ENCODE measurements around the gene ENTPD7.
"Not testable (repeated sequence)": the region's sequence is repeated elsewhere in the genome, so short reads cannot be mapped to it uniquely, and the experiment has no call there.

ENTPD7 gene

GRCh38 chr10:99682752-99683151 is 23.4 kb downstream of the ENTPD7 start:
- H3K4me3 ChIP-seq (ENCODE audit: low read depth, low read length) = no peak overlapping the region

DNA sequence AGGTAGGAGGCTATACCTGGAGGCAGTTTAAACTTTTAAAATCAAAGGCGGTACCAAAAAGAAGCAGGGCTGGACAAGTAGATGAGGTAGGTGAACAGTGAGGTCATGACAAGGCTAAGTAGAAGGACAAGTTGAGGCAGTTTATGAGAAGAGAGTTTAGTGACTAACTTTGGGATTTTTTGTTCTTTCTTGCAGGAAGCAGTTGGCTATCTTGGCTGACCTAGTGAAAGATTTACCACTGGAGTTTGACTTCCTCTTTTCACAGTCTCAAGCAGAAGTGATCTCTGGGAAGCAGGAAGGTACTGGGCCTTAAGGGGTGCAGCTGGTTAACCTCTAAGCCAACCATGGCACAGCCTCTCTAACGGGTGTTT is 26.3 kb downstream of the ENTPD7 start:
- H3K4me3 ChIP-seq (ENCODE audit: low read depth, low read length) = no peak overlapping the region

- H3K4me3 ChIP-seq (ENCODE audit: low read depth, low read length) = no peak overlapping the region
These were observed 30.2 kb downstream of the ENTPD7 start for GRCh38 chr10:99689461-99689860.

DNA sequence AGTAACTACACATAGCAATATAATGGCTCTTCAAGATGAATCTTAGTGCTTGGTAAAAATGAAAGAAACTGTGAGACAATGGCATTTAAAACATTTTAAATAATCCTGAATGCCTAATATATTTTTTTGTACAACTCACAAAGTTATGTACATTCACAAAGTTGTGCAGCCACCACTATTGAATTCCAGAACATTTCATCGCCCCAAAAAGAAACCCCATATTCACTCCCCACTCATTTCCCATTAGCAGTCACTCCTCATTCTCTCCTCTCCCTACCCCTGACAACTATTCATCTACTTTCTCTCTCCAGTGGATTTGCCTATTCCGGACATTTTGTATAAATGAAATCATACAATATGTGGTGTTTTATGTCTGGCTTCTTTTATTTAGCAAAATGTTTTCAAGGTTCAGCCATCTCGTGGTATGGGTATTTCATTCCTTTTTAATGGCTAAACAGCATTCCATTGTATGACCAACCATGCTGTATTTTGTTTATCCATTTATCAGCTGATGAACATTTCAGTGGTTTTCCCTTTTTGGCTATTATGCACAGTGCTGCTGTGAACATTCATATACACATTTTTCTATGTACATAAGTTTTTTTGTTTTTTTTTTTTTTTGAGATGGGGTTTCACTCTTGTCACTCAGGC is 34.7 kb downstream of the ENTPD7 start:
- no peak overlapping the region for H3K4me3 ChIP-seq (ENCODE audit: low read depth, low read length)

- no peak overlapping the region for H3K4me3 ChIP-seq (ENCODE audit: low read depth, low read length)
These were observed 36.5 kb downstream of the ENTPD7 start for GRCh38 chr10:99695761-99696160.

DNA sequence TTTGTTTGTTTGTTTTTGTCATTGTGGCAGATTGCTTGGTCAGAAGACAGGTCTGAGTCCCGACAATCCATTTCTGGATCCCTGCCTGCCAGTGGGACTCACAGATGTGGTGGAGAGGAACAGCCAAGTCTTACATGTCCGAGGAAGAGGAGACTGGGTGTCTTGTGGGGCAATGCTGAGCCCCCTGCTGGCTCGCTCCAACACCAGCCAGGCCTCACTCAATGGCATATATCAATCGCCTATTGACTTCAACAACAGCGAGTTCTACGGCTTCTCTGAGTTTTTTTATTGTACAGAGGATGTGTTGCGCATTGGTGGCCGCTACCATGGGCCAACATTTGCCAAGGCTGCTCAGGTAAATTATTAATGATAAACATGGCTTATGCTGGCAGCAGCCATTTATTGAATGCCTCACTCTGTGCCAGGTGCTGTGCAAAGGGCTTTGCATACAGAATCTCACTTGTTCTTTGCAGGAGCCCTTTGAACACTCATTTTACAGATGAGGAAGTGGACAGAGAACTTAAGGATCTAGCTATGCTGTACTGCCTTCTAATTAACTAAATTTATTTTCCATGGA is 39.3 kb downstream of the ENTPD7 start:
- H3K4me3 ChIP-seq (ENCODE audit: low read depth, low read length) = no peak overlapping the region

- no peak overlapping the region for H3K4me3 ChIP-seq (ENCODE audit: low read depth, low read length)
These were observed 41.3 kb downstream of the ENTPD7 start for GRCh38 chr10:99700649-99701048.

DNA sequence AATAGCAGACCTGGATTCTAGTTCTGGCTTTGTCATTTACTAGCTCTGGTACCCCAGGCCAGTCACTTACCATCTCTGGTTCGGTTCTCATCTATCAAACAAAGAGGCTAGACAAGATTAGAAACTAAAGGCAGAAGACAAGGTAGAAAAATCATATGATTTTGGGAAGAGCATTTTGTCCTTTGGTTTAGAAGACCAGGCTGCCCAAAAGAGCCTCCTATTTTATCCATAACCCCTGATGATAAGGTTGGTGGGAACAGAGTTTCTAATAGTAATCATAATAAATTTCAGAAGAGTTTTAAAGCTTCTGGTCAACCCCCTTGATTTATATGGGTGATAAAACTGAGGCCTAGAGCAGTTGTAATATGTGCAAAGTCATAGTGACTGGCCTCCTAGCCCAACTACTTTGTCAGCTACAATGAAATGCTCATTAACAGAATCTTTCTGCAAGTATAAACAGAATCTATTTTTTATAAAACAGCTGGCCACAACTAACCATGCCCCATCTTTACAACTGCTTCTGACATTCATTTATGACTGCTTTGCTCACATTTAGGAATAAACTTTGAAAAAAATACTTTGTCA is 49.2 kb downstream of the ENTPD7 start:
- H3K4me3 ChIP-seq (ENCODE audit: low read depth, low read length) = no peak overlapping the region

GRCh38 chr10:99709480-99710229 is 50.3 kb downstream of the ENTPD7 start:
- no peak overlapping the region for H3K4me3 ChIP-seq (ENCODE audit: low read depth, low read length)

DNA sequence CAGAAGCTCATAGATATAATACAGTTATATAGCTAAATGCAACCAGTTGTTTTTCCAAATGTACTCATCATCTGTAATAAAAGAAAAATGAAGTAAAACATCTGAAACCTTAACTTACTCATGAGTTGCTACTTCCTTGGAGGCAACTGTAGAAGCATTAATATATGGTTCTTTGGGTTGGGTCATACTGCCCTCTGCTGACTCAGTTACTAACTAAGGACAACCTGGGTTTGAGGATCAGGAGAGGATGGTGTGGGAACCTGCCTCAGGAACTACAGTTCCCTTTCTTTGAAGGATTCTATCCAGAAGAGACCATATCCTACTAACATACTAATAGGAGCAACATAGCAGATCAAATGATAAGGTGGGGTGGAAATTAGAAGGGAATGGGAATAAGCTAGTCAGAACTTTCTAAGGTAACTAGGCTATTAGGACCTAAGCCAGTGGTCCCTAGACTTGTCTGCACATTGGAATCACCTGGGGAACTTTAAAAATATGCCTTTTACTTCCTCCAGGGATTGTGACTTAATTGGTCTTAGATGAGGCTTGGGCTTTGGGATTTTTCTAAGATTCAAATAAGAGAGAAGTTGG is 51.9 kb downstream of the ENTPD7 start:
- no peak overlapping the region for H3K4me3 ChIP-seq (ENCODE audit: low read depth, low read length)

GRCh38 chr10:99714446-99714845 is 55.1 kb downstream of the ENTPD7 start:
- no peak overlapping the region for H3K4me3 ChIP-seq (ENCODE audit: low read depth, low read length)

- H3K4me3 ChIP-seq (ENCODE audit: low read depth, low read length) = no peak overlapping the region
These were observed 61.1 kb downstream of the ENTPD7 start for GRCh38 chr10:99720387-99720786.

DNA sequence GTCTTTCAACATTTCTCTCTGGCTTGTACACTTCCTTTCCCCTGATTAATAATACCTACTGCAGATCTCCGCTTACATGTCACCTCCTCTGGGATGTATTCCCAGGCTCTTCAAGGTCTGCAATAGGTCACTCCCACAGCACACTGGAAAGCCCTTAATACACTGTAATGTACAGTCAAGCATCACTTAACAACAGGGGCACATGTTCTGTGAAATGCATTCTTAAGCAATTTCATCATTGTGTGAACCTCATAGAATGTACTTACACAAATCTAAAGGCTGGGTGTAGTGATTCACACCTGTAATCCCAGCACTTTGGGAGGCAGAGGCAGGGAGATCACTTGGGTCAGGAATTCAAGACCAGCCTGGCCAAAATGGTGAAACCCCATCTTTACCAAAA is 70.7 kb downstream of the ENTPD7 start:
- H3K4me3 ChIP-seq (ENCODE audit: low read depth, low read length) = no peak overlapping the region

DNA sequence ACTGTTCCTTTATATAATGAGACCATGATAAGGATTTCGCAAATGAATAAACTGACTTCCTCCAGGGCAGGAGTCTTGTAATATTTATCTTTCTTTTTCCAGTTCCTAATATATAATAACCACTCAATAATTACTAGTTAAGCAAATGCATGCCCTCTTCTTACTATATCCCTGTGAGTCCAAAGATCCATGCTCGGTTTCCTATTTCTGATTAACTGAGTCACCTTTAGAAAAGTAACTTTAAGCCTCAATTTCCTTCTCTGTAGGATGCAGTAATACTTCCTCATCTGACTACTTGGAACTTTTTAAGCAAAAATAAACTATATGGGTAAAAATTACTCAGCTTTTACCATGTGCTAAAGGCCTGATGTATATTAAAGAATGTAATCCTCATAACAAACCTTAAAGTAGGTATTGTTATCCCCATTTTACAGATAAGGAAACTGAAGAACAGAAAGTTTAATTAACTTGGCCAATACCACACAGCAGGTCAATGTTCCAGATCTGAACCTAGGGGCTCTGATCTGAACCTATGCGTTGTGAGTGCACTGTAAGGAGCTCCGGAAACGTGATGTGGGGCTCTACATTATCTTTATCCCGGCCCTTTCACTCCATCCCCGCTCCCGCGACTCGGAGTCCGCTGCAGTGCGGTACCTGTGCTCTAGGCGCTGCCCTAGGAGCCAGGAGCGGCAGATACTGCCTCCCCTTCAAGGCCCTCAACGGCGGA is 72.2 kb downstream of the ENTPD7 start:
- peak overlapping the region; percentile 95 for H3K4me3 ChIP-seq (ENCODE audit: low read depth, low read length)

GRCh38 chr10:99732033-99732842 is 72.9 kb downstream of the ENTPD7 start, which contains the start of the genes COX15 and CUTC:
TSS of gene COX15 (minus strand) at chr10:99732127. CDS start at chr10:99732049, 78 bp downstream.
TSS of gene CUTC (plus strand) at chr10:99732234. CDS start at chr10:99732349, 115 bp downstream.
- H3K4me3 ChIP-seq (ENCODE audit: low read depth, low read length) = peak within 1 kb of the TSS; percentile 95

GRCh38 chr10:99733366-99733765 is 74.1 kb downstream of the ENTPD7 start:
- H3K4me3 ChIP-seq (ENCODE audit: low read depth, low read length) = no peak overlapping the region

- H3K4me3 ChIP-seq (ENCODE audit: low read depth, low read length) = not testable (repeated sequence)
These were observed 74.8 kb downstream of the ENTPD7 start for GRCh38 chr10:99734111-99734510.

DNA sequence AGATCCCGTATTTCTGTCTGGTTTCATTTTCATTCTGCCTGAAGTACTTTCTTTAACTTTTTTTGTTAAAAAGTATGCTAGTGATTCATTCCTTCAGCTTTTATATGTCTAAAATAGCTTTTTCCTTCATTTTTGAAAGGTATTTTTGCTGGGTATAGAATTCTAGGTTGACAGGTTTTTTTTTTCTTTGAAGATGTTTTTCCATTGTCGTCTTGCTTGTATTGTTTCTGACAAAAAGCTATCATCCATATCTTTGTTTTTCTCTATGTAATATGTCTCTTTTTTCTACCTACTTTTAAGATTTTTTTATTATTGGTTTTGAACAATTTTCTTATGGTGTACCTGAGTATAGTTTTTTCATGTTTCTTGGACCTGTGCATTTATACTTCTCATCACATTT is 81.0 kb downstream of the ENTPD7 start:
- no peak overlapping the region for H3K4me3 ChIP-seq (ENCODE audit: low read depth, low read length)

- no peak overlapping the region for H3K4me3 ChIP-seq (ENCODE audit: low read depth, low read length)
These were observed 81.7 kb downstream of the ENTPD7 start for GRCh38 chr10:99740933-99741559.

Measured in iPS-11a (cell line).